HepG2 (cell line): ENCODE measurements around the gene KCNJ14. TPM values are rescaled to one million over a fixed set of nuclear protein-coding genes. Genes with fewer than 3 reads are reported as not detected.

Experiments used
- ATAC-seq: fragments of 200-7000 bp; cut with Tn5 transposase; 3 replicates; pipeline ENCODE4 v1.9.1; 2020; ENCODE audit warnings: mild to moderate bottlenecking, moderate library complexity
- BruUV-seq: library from RNA; stranded (reverse); fragments of 400-500 nt; replicated peaks from 2 replicates; lab custom pipeline; 2021; lab: Mats Ljungman, UMichigan
- CTCF ChIA-PET: fragments of 300-600 bp; formaldehyde crosslinking; extraction: SDS; loops from one replicate; lab custom pipeline; 2021; ENCODE audit warnings: low total read pairs, inconsistent platforms, low intra/inter-chr PET ratio; lab: Yijun Ruan, JAX
- POLR2A ChIA-PET: fragments of 350-600 bp; sonication (Branson Sonifier 250); formaldehyde crosslinking; loops from one replicate; lab custom pipeline; 2020; ENCODE audit warnings: antibody characterized with exemption, inconsistent platforms; lab: Yijun Ruan, JAX
- DNase-seq: peaks from one replicate; pipeline ENCODE4 v3.0.0-alpha.2; 2015; ENCODE audit warnings: low spot score
- FAIRE-seq: peaks from 3 replicates; lab custom pipeline; 2011; peaks lifted over from hg19 to GRCh38; lab: Jason Lieb, UNC
- H2AFZ ChIP-seq: one replicate; pipeline ENCODE4 v1.6.1; 2011; ENCODE audit warnings: low read length, inconsistent platforms
- H3K27ac ChIP-seq: fragments of 300-600 bp; 3 replicates; pipeline ENCODE4 v1.8.0; 2011; ENCODE audit warnings: mixed run types, mild to moderate bottlenecking, mixed read lengths, low read length, inconsistent platforms; ENCODE audit not compliant: insufficient read depth; ENCODE audit errors: extremely low read length
- H3K27me3 ChIP-seq, 2 experiments: fragments of 200-600 bp in 1 of 2; 2 replicates in 1 of 2; 3 replicates in 1 of 2; pipeline versions ENCODE4 v1.6.0 to v1.8.0; 2011; ENCODE audit warnings: low read length in 2 of 2, mild to moderate bottlenecking in 2 of 2, moderate library complexity in 2 of 2, inconsistent platforms in 1 of 2; ENCODE audit not compliant: insufficient read depth in 2 of 2, control insufficient read depth in 1 of 2
- H3K36me3 ChIP-seq, 2 experiments: fragments of 200-600 bp in 1 of 2; replicated peaks in 1 of 2; 2 replicates in 1 of 2; 3 replicates in 1 of 2; pipeline versions ENCODE4 v1.5.1 to v1.8.0; 2011; ENCODE audit warnings: low read length in 2 of 2, inconsistent platforms in 1 of 2; ENCODE audit not compliant: insufficient read depth in 2 of 2, control insufficient read depth in 1 of 2
- H3K4me1 ChIP-seq: 2 replicates; pipeline ENCODE4 v1.5.1; 2012; ENCODE audit warnings: low read length, inconsistent platforms; ENCODE audit not compliant: insufficient read depth
- H3K4me2 ChIP-seq: 2 replicates; pipeline ENCODE4 v1.6.0; 2011; ENCODE audit warnings: low read depth, low read length, inconsistent platforms
- H3K4me3 ChIP-seq, 3 experiments: fragments of 200-600 bp in 1 of 3; sonication (generic), shearing (Covaris generic) in 1 of 3; replicated peaks in 1 of 3; 2 replicates each; pipeline ENCODE4 v1.5.1; 2011 to 2016; ENCODE audit warnings: low read length in 3 of 3, inconsistent platforms in 2 of 3, low read depth in 2 of 3, mild to moderate bottlenecking in 2 of 3, control low read depth in 1 of 3, mixed read lengths in 1 of 3; ENCODE audit not compliant: insufficient read depth in 1 of 3
- H3K79me2 ChIP-seq: one replicate; pipeline ENCODE4 v1.6.1; 2011; ENCODE audit warnings: low read length, inconsistent platforms; ENCODE audit not compliant: insufficient read depth
- H3K9ac ChIP-seq: 2 replicates; pipeline ENCODE4 v1.6.0; 2011; ENCODE audit warnings: mild to moderate bottlenecking, low read depth, low read length, inconsistent platforms; ENCODE audit not compliant: insufficient read depth
- H3K9me3 ChIP-seq: 2 replicates; pipeline ENCODE4 v1.5.1; 2012; ENCODE audit warnings: mild to moderate bottlenecking, low read length
- H4K20me1 ChIP-seq: 2 replicates; pipeline ENCODE4 v1.6.0; 2011; ENCODE audit warnings: inconsistent platforms, mild to moderate bottlenecking, low read length, moderate library complexity; ENCODE audit not compliant: insufficient read depth
- CBX2 ChIP-seq, 2 experiments: fragments of 200-600 bp in 1 of 2; sonication (generic); formaldehyde crosslinking in 1 of 2; IDR thresholded peaks; 2 replicates each; pipeline versions ENCODE4 v1.7.0 to v1.8.1; 2018 to 2022; ENCODE audit warnings: low read depth in 2 of 2, low read length in 1 of 2, mild to moderate bottlenecking in 1 of 2, missing genetic modification reagents in 1 of 2
- CEBPZ ChIP-seq: IDR thresholded peaks from 2 replicates; pipeline ENCODE4 v1.6.1; 2012; ENCODE audit warnings: low read length, improper control_type of control experiment
- CSRNP1 ChIP-seq: sonication (generic); formaldehyde crosslinking; IDR thresholded peaks from 2 replicates; pipeline ENCODE4 v1.8.1; 2023; ENCODE audit warnings: mild to moderate bottlenecking, missing genetic modification reagents
- CTCF ChIP-seq: sonication (generic); formaldehyde crosslinking; IDR thresholded peaks from 2 replicates; pipeline ENCODE4 v1.5.0; 2020; ENCODE audit warnings: mild to moderate bottlenecking, missing genetic modification reagents, moderate library complexity
- KLF15 ChIP-seq: sonication (generic); formaldehyde crosslinking; IDR thresholded peaks from 2 replicates; pipeline ENCODE4 v1.8.1; 2023; ENCODE audit warnings: borderline replicate concordance, mild to moderate bottlenecking, inconsistent platforms, missing genetic modification reagents, mixed read lengths
- MED13 ChIP-seq: sonication (generic); formaldehyde crosslinking; IDR thresholded peaks from 2 replicates; pipeline ENCODE4 v1.5.0; 2020; ENCODE audit warnings: missing genetic modification reagents
- POGZ ChIP-seq: sonication (generic); formaldehyde crosslinking; IDR thresholded peaks from 2 replicates; pipeline ENCODE4 v1.4.0; 2020; ENCODE audit warnings: mild to moderate bottlenecking, missing genetic modification reagents
- PPARG ChIP-seq: conservative IDR thresholded peaks from 2 replicates; pipeline ENCODE4 v1.6.1; 2016; ENCODE audit warnings: missing biosample characterization, missing genetic modification reagents
- STAT5B ChIP-seq: sonication (generic); formaldehyde crosslinking; IDR thresholded peaks from 2 replicates; pipeline ENCODE4 v1.4.0; 2020; ENCODE audit warnings: missing genetic modification reagents
- TOPORS ChIP-seq: sonication (generic); formaldehyde crosslinking; IDR thresholded peaks from 2 replicates; pipeline ENCODE4 v1.8.0; 2023; ENCODE audit warnings: mild to moderate bottlenecking, missing genetic modification reagents
- ZBTB21 ChIP-seq: sonication (generic); formaldehyde crosslinking; IDR thresholded peaks from 2 replicates; pipeline ENCODE4 v1.4.0; 2020; ENCODE audit warnings: missing genetic modification reagents
- ZBTB25 ChIP-seq: IDR thresholded peaks from 2 replicates; pipeline ENCODE4 v1.6.1; 2018; ENCODE audit warnings: missing genetic modification reagents
- ZNF558 ChIP-seq: sonication (generic); formaldehyde crosslinking; IDR thresholded peaks from 2 replicates; pipeline ENCODE4 v1.9.0; 2022; ENCODE audit warnings: mild to moderate bottlenecking, missing genetic modification reagents, borderline replicate concordance
- ZNF780A ChIP-seq: sonication (generic); formaldehyde crosslinking; IDR thresholded peaks from 2 replicates; pipeline ENCODE4 v1.8.0; 2022; ENCODE audit warnings: mild to moderate bottlenecking, missing genetic modification reagents, moderate library complexity
- WGBS: methylation state at CpG from one replicate; pipeline ENCODE4 v1.1.6; 2017; ENCODE audit warnings: low lambda C conversion rate; 5-methylcytosine and 5-hydroxymethylcytosine counted together
- in situ Hi-C: cut with HindIII; loops from 2 replicates; pipeline ENCODE4 v1.10.0; 2017; ENCODE audit warnings: low pct_unique_long_range_greater_than_20kb; ENCODE audit not compliant: extremely low pct_ligation_motif_present
- intact Hi-C: fragments of 100-400 bp; cut with micrococcal nuclease; formaldehyde crosslinking; loops from one replicate; pipeline ENCODE4 v1.10.0; 2022; ENCODE audit not compliant: unreplicated experiment
- polyA plus RNA-seq, 8 experiments: library from polyadenylated mRNA; depleted of rRNA in 3 of 8; stranded (reverse) in 7 of 8; unstranded in 1 of 8; fragments of >200 nt; fragmentation: Illumina TruSeq in 4 of 8; extraction: Trizol in 4 of 8; gene quantifications; 2 replicates each; pipeline versions ENCODE4 v1.2.1 to v1.2.3, GENCODE V29; 2011 to 2016; ENCODE audit warnings: low read depth in 4 of 8, missing spikeins in 1 of 8, mixed read lengths in 1 of 8; ENCODE audit not compliant: insufficient read depth in 1 of 8
- total RNA-seq, 5 experiments: library from RNA; depleted of rRNA; stranded (reverse); fragments of >200 nt; fragmentation: Illumina TruSeq; extraction: Trizol; gene quantifications; 2 replicates each; pipeline ENCODE4 v1.2.3, GENCODE V29; 2016; ENCODE audit warnings: low read depth in 1 of 5

The KCNJ14 gene
- total and polyA plus RNA-seq, 2 of the 13 experiments (the other 11 are each of a cell fraction or from before 2014, with no cell fraction given) = 0.20 to 0.51 TPM

GRCh38 chr19:48469289-48469881, 14.0 kb downstream of the KCNJ14 start, which contains the start of gene CYTH2:
Gene CYTH2, plus strand, starts transcription at chr19:48469369. Its CDS starts 139 bp downstream, at chr19:48469508.
- Histone ChIP-seq H3K27ac (peak within 1 kb of the TSS; percentile 91), H3K27me3 (no peaks in the 10 kb centered on the region; a peak in 1 of 5 replicates), H3K9me3 (no peaks in the 10 kb centered on the region), H3K4me1 (peaks cover 17% of the 10 kb centered on the region), H3K36me3 (peaks cover 14 to 36% of the 10 kb centered on the region in 2 experiments; a peak in 4 of 5 replicates), H3K9ac (peak within 1 kb of the TSS; percentile 94), H3K4me3 (peak within 1 kb of the TSS; percentile 76 to 97 (median 82)), H4K20me1 (no peaks in the 10 kb centered on the region; the same call in 1 of the 2 replicates), H3K4me2 (peak within 1 kb of the TSS; percentile 83), H2AFZ (no peak within 1 kb of the TSS), H3K79me2 (peaks cover 5% of the 10 kb centered on the region)
- intact Hi-C loops = loop anchor here (1.0 kb wide), 1 partner anchor 24 kb away; the partner anchor contains the start of gene GRWD1
- POLR2A ChIA-PET = interaction anchor here (0.7 to 1.5 kb wide), 3 partner anchors 18 to 107 kb away, joined by 3 to 7 read pairs (median 3); no protein-coding TSS in a partner anchor
- peak; percentile 81 for ATAC-seq
- CTCF ChIA-PET = interaction anchor here (0.6 kb wide), 1 partner anchor 114 kb away, joined by 3 read pairs; no protein-coding TSS in a partner anchor
- no peak for FAIRE-seq
- peak; percentile 53 for DNase-seq
- in situ Hi-C loops = no loop called here
- BruUV-seq = no TSS peak
- 0% methylated on average over 14 of the region's 66 CpGs for WGBS
- peak; percentile 81 for TF ChIP-seq CSRNP1 (CRISPR knock-in tag)
- TF ChIP-seq ZNF780A (CRISPR knock-in tag) = no peak
- no peak for TF ChIP-seq CBX2 (IDR thresholded peaks at IDR 0.05; ENCODE audit: low read depth, low read length)
- no peak for TF ChIP-seq CBX2 (CRISPR knock-in tag; IDR thresholded peaks at IDR 0.05; ENCODE audit: low read depth)
- no peak for TF ChIP-seq KLF15 (CRISPR knock-in tag)
- no peak for TF ChIP-seq CEBPZ
- TF ChIP-seq ZNF558 (CRISPR knock-in tag) = no peak; the same call in 1 of the 2 replicates
- TF ChIP-seq ZBTB25 (CRISPR knock-in tag) = no peak
- no peak for TF ChIP-seq POGZ (CRISPR knock-in tag)
- 0 out of 2 replicates have a peak, but pooled peaks have one; percentile 31 for TF ChIP-seq MED13
- peak; percentile 44; the same call in 1 of the 2 replicates for TF ChIP-seq ZBTB21 (CRISPR knock-in tag)
- TF ChIP-seq TOPORS (CRISPR knock-in tag) = peak; percentile 69; the same call in 1 of the 2 replicates
- no peak for TF ChIP-seq PPARG (CRISPR knock-in tag)
- TF ChIP-seq STAT5B (CRISPR knock-in tag) = no peak
- TF ChIP-seq CTCF (CRISPR knock-in tag) = no peak
